Measurements from ENCODE around the gene PANK4.

The PANK4 gene

DNA sequence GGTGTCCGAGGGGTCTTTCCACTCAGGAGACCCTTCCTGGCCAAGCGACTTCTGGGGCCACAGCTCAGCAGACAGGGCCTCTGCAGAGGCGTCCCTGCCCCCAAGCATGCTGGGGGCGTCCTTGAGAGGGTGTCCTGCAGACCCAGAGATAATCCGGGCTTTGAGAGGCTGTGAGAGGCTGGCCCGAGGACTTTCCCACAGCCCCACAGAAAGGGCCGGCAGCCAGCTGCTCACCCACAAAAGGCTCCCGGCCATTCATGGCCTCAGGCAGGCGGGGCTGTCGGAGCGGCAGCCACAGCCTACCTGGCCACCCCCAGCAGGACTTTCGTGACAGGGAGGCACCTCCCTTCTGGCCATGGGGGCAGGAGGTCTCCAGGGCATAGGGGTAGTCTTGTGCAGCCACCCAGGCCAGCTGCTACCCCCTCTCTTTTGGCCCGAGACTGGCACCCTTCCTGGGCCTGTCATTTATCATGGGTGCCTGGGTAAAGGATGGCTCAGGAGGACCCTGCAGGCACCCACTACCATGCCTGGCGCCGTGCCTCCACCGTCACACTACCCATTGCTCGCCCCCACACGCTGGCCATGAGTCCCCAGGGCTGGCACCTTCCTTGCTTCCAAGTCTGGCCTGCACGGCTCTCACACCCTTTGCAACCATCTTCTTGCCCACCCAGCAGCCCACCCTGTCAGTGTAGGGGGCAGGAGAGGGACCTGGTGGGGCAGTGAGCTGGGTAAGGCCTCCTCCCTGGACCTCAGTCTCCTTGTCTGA lies 18.7 kb upstream of the PANK4 start:
- DNase-seq (ENCODE audit: low read depth): no peak

DNA sequence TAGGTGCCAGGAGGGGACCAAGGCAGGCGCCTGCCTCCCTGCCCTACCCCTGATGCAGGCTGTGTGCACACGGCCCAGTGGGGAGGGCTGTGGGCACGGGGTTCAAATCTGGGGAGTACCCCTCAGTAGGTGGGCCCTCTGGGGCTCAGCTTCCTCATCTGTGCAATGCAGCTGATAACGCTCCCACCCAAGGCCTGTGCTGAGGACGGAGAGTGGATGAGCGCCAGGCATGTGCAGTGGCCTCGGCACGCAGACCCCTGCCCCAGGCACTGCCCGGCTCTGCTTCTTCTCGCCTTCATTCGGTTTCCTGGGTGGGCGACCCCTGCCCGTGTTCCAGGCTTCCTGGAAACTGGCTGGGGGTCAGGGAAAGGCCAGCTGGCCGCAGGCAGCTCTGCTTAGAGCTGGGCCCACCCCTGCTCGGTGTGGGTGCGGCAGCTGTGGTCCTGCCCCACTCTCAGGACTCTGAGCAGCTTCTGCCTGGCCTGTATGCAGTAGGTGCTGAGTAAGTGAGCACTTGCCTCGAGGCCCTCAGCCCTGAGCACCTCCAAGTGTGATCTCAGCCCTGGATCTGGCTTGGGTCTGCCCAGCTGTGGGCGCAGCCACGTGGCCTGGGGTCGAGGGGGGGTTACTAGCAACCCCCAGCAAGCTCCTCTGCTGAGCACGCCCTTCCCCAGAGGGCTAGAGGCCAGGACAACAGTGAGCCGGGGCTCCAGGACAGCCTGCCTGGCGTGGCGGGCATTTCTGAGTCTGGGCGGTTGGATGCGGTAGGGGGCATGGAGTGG lies 17.9 kb upstream of the PANK4 start:
- no peak for DNase-seq (ENCODE audit: low read depth)

DNA sequence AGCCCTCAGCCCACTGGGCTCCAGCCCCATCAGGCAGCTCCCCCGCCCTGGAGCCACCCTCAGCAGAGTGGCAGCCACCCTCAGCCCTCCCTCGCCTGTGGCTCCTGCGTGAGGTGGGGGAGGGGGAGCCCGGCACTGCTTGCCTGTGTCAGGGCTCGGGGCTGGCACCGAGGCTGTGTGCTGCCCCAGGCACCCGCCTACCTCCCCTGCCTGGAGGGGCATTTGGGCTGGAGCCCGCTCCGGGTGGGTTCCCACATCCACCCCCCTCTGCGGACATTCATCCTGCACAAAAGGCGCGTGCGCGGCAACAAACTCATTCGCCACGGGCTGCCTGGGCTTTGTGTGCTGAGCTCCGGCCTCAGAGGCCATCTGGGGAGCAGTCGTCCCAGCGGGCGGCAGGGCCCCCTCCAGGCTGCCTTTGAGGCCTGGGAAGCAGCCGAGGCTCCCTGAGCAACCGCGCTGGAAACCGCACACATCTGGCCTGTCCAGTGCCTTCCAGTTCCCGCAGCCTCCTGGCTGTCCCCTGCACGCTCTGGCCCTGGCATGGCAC lies 17.2 kb upstream of the PANK4 start:
- no peak for DNase-seq (ENCODE audit: low read depth)

DNA sequence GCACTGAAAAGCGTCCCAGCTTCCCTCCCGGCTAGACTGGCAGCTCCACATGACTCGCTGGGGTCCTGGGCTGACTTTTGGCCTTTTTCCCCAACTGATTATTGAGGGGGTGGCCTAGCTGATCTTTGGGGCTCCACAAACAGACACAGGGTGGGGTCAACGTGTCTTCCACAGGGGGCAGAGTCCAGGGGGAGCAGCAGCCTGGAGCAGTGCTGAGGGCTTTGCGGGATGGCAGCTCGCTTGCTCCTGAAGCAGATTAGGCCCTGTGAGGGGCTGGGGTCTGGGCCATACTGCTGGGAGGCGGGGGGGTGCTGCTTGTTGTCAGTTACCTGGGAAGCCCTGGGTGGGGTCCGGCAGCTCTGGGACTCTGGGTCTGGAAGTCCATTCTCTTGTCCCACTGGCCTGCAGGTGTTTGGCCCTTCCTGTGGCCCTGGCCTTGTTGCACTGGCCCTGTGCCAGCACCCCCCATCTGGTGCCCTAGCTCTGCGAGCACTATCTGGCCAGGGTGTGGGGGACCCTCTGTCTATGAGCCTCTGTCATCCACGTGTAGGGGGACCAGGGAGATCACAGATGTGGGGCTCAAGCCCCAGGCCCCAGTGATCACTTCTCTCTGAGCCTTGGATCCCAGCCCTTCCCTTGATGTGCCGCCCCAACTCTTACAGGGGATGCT lies 16.0 kb upstream of the PANK4 start:
- no peak for DNase-seq (ENCODE audit: low read depth)

DNA sequence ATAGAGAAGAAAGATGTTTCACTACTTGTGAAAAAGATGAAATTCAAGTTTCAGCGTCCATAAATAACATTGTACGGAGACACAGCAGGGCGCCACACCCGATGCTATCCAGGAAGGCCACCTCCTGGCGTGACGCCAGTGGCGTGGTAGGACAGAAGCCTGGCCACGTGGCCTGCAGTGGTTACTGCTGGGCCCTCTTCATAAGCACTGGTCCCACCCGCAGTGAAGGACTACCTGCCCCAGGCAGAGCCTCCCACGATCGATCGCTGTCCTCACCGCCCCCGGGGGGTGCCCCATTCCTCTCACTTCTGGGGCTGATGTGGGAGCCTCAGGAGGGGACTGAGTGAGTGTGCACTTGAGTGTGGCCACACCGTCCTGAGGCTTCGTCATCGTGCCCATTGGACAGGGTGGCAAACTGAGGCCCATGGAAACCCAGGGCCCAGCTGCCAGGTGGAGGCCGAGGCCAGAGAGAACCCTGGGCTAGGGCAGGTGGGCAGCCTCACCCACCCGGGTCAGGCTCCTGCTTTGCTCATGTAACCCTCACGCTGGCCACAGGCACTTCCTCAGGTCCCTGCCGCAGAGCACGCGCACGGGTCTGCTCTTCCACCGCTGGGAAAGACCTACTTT lies 15.3 kb upstream of the PANK4 start:
- DNase-seq (ENCODE audit: low read depth): no peak

DNA sequence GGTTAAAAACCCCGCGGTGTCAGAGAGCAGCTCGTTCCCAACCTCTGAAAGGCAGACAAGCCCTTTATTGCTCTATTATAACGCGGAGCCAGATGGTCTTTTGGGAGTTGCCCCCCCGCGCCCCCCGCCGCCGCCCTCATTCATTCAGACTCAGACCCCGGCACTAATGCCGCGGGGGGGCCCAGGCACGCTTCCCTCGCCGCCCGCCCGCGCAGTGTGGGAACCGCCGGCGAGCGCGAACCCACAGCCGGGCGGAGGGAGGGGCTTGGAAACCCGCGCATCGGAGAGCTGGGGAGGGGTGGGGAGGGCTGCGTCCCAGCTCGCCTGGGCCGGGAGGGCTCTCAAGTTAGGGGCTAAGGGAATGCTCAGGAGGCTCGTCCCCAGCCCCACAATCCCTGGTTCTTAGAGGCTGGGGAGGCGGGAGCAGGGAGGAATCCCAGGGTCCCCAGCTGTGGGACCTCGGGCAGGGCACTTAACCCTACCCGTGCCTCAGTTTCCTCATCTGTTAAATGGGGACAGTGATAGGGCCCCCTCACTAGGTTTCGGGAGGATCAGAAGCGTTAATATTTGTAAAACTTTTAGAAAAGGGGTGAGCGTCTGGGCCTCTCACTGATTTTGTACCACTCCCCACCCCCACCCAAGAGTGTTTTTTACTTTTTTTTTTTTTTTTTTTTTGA lies 14.6 kb upstream of the PANK4 start:
- no peak for DNase-seq (ENCODE audit: low read depth)

DNA sequence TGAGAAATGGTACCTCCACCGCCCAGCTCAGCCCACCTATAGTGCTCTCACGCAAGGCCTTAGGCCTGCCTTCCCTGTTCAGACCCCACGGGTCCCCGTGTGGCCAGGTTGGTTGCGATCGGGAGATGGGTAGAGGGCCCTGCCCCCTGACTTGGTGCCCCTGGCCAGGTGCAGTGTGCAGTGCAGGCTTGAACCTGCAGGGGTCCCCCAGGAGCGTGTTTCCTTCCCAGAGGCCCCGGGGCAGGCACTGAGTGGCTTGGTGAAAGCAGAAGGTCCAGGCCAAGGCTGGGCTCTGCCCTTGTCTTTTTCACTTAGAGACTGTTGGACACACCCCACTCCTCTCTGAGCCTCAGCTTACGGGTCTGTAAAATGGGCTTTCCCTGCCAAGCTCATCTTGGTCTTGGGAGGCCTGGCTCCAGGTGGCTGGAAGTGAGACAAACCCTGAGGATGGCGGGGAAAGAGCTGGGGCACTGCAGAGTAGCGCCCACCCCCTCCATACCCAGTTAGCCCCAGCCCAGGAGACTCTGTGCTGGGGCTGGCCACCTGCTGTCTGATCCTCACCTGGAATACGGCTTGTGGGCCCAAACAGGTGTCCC lies 13.0 kb upstream of the PANK4 start:
- DNase-seq (ENCODE audit: low read depth): no peak

DNA sequence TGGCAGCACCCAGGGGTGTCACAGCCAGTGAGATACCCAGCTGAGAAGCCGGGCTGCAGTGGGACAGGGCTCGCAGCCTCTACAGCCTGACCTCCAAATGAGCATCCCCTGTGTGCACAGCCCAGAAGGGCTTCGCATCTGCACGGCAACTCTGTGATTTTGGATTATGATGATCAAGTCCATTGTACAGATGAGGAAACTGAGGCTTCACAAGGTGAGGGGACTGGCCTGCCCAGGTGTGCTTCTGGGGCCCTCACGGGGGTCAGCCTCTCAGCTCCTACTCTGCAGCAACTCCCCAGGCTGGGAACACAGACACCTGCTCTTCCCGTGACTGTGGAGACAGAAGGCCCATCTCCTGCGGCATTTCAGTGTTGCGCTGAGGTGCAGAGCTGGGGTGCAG lies 12.5 kb upstream of the PANK4 start:
- DNase-seq (ENCODE audit: low read depth): no peak

DNA sequence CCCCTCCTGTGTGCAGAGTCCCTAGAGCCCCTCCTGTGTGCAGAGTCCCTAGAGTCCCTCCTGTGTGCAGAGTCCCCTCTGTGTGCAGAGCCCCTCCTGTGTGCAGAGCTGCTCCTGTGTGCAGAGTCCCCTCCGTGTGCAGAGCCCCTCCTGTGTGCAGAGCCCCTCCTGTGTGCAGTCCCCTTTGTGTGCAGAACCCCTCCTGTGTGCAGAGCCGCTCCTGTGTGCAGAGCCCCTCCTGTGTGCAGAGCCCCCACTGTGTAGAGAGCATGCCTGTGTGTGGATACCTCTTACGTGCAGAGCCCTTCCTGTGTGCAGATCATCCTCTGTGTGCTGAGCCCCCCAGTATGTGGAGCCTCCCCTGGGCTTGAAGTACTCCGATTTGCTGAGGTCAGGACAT lies 12.0 kb upstream of the PANK4 start:
- no peak for DNase-seq (ENCODE audit: low read depth)

DNA sequence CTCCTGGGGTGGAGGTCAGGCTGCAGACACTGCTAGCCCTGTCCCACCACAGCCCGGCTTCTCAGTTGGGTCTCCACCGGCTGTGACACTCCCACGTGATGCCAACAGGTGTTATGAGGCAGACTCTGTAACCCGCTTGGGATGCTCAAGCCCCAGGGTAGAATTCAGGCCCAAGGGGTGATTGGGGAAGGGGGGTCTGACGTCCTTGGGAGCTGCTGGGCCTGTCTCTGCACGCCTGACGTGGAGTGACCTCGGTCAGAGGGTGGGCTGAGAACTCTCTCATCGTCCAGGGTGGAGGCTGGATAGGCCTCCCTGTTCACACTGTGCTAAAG lies 11.4 kb upstream of the PANK4 start:
- no peak for DNase-seq (ENCODE audit: low read depth)

DNA sequence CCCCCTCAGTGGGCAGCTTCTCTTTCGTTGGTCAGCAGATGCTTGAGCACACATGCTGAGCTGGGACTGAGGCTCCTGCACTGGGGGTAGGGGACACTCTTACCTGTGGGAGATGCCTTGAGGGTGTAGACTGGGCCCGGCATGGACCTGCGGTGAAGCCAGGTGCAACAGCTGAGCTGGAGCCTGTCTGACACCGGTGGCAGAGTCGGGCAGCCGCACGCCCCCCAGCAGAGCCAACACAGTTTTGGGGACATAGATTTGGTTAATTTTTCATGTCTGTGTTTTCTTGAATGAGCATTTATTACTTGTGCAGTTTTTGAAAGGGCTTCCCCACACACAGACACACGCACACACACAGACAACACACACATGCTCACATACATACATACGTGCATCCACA lies 9.6 kb upstream of the PANK4 start:
- DNase-seq (ENCODE audit: low read depth): no peak

DNA sequence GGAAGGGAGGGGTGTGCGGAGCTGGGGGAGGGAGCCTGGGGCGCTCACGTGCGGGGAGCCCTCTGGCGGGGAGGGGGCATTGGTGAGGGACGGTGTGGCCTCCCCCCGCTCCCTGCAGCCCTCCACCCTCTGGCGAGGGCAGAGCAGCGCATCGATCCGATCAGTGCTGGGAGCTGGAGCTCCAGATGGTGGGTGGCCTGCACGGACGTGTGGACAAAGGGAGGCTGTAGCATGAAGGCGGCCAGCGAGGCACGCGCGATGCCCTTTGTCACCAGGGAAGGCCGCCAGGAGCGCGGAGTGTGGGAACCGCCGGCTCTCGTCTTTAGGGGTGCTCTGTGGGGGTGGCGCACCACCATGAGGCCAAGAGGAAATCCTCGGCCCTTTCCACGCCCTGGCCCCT lies 9.1 kb upstream of the PANK4 start:
- DNase-seq (ENCODE audit: low read depth): no peak

DNA sequence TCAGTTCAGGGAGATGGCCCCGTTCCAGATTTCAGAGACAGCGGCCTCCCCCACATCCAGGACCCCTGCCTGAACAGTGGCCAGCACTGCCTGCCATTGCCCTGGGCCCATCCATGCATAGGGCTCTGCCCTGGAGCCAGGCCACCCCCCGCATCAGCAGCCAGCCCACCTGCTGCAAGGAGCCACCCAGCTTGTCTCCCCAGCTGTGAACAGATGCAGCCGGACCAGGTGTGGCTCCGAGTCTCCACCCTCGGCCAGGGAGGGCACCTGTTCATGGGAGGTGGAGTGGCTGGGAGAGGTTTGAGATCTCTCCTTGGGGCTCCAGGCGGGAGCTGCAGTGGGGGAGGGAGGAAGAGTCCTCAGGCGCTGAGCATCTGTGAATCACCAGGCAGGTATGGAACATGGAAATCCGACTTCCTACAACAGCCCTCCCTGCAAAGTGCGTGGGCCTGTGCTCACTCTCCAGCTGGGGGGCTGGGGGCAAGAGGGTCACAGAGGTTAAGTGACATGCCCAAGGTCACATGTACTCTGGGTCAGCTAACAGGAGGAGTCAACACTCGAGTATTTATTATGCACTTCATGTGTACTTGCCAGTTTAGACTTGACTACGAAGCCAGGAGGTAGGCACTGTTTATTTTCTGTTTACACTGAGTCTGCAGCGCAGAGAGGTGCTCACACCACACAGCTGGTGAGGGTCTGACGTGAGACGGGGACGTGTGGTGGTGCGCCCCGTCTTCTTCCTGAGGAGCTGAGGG lies 8.5 kb upstream of the PANK4 start:
- DNase-seq (ENCODE audit: low read depth): no peak

DNA sequence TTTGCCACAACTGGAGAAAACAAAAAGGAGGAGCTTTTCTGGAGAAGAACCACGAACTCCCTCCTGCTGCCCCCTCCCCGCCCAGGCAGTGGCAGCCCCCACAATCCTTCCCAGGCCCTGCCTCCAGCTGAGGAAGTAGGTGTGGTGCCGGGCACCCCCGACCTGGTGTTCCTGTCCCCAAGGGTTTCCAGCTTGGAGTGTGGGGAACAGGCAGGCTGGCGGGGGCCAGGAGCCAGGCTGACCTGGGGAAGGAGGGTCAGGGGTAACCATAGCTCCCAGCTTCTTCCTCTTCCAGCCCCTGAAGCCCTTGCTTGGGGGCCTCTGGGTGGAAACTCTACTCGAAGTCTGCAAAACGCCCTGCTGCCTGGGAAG lies 7.9 kb upstream of the PANK4 start:
- DNase-seq (ENCODE audit: low read depth): no peak

DNA sequence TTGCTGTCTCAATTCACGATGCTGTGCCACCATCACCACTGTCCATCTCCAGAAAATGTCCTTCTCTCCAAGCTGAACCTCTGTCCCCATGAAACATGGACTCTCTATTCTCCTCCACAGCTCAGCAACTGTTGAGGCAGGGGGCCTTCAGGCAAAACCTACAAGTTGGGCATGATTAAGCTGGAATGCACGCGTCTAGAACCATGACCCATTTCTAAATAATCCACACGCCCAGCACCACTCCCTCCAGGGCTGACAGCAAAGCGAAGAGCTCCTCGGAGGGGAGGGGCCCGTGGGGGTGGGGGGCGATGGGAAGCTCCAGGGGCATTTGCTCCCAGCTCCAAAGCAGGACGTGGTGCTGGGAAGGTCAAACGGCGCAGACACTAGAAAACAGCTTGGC lies 7.0 kb upstream of the PANK4 start:
- no peak for DNase-seq (ENCODE audit: low read depth)

DNA sequence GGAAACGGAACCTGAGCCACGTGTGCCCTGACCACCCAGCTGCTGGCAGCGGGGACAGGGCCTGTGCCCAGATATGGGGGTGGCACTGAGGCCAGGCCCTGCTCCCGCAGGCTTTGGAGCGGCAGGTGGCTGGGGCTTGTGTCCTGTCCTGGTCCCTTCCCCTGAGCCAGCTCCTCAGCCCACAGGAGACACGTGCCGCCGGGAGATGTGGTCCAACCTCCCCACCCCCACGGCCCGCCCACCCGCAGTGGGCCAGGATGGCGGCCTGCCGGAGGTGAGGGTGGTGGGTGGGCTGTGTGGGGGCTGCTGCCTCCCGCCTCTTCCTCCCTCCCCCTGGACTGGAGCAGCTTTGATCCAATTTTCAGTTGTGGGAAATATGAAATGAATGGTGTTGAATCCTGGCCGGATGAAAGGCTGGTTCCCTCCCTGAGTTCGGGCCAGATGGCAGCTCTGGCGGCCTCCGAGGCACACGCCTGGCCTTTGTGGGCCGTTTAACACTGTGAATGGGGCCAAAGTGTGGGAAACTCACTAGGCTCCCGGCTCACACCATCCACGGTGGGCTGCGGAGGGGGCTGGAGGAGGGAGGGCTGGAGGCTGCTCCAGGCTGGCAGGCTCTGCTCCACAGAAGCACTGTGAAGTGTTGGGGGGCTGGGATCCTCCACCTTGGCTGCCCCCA lies 6.2 kb upstream of the PANK4 start:
- DNase-seq (ENCODE audit: low read depth): no peak

DNA sequence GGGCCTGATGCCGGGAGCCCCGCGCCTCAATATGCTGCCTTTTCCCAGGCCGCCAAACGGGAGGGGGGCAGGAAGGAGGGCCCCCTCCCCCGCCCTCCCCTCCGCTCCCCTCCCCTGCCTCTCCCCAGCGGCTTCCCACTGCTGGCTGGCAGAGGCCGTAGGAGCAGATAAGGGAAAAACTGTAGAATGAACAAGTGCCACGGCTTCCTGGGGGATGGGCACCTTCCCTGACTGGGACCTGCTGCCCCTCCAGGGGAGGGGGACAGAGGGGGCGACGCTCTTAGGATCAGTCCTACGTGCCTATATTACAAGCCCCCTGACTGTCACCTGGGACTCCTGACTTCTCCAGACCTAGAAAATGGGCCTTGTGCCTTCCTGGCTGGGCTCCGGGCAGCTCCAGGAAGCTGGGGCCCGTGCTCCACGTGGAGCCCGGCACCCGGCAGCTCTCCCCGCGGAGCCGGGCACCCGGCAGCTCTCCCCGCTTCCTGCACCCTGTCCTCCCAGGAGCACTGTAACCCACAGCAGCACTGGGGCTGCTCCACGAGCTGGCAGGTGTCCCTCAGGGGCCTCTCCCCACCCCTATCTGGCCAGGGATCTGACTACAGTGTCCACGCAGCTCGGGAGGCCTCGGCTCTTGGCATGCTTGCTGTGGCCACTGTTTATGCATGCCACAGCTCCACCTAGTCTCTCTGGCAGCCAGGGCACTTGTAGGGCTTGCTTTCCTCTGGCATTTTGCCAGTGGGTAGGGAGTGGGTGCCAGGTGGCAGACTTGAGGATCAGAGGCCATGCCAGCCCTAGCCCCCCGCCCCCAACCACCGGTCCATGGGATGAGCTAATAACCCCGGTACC lies 4.3 kb upstream of the PANK4 start:
- DNase-seq (ENCODE audit: low read depth): no peak

DNA sequence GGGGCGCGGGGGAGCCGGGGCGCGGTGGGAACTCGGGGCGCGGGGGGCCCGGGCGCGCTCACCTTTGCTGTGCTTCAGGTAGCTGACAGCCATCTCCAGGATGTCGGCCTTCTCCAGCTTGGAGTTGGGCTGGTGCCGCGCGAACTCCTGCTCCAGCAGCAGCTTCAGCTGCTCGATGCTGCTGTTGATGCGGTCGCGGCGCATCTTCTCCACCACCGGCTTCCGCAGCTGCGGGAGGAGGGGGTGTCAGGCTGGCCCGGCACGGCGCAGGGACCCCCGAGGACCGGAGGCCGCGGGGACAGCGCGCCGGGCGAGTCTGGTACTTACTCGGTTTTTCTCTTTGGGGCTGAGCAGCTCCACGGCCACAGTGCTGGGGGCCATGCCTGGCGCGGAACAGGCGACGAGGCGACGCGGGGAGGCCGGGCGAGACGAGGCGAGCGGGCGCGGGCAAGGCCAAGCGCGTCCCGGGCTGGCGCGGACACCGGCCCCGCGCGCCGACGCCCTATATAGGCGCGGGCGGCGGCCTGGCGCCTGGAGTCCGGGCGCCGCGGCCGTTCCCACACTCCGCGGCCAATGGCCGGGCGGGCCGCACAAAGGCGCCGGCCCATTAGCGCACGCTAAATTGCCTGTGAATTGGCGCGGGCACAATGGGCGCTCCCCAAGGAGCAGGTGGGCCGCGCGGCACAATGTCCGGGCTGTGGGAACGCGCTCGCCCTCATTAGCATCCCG lies 3.6 kb upstream of the PANK4 start, which contains the start of gene HES5:
TSS of gene HES5 (minus strand) at position 480 of the 729 bp plus-strand sequence. CDS start at position 381, 99 bp downstream.
- DNase-seq (ENCODE audit: low read depth): no peak
